CD4-positive, alpha-beta T cell treated with Interleukin-10 for 1 hour (primary cell): ENCODE measurements around the gene SNRK.

Source experiments
- DNase-seq: peaks from one replicate; pipeline ENCODE4 v3.0.0-alpha.2; 2020

The SNRK gene

DNA sequence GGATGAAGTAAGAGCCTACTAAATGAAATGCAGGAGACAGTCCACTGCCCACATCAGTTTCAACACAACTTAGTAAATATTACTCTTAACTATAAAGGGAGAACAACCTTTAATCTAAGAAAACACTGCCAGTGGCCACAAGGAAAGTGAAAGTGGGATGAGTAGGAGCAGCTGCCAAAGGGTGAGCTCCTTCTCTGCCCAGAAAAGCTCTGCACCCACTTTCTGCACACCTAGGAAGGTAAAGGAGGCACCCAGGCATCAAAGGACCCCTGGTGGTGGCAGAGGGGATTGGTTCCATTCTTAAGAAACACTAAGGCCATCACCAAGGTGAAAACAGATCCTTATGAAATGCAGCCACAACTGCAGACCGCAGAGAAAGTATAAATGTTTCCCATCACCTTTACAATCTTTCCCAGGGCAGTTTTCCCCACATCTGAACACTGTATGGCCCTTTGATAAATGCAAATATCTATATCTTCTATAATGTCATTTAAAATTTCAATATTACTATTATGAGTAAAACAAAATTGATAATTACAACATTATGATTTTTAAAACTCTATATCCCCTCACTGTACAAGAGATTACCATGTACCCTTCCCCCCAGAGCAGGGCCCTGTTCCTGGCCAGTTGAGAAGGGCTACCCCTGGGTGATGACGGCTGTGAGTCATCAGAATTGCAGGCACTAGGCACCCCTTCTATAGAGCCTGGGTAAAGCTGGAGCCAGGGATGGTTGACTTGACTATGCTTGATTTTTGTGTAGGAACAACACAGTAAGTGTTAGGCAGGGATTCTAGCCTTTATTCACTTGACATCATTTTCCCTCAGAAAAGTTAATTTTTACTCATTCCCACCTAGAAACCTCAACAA lies 92.0 kb downstream of the SNRK start:
- DNase-seq: peak; percentile 79

DNA sequence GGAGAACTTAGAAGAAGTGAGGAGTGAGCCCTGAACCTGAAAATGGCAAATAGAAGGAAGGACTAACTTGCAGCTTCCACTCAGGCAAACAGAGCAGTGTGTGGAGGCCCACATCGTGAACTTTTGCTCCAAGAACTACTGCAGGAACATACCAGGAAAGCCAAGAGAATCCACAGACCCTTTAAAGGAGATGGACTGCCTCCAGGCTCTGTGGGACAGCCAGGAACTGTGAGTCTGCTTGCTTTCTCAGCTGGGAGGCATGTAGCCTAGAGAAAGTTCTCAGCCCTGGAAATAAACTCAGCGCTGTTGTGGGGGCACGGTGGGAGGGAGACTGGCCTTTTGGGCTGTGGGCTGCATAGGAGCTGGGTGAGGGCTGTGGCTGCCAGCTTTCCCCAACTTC lies 93.0 kb downstream of the SNRK start:
- DNase-seq: no peak

DNA sequence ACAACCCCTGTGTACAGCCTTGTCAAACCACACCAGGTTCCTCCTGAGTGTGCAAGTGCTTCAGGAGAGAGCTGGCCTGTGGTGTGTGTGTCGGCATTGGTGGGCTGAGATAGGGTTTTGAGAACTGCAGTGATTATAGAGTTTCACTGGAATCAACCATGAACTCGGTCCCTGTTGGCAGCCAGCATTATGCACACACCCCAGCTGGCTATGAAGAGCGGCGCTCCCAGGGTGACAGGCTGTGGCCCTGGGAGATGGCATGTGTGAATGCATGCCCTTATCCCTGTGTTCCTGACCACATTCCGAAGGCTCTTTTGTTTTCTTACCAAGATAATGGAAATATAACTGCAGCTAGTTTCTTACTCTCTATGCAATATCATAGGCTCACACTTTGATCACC lies 101.8 kb downstream of the SNRK start:
- DNase-seq: no peak

DNA sequence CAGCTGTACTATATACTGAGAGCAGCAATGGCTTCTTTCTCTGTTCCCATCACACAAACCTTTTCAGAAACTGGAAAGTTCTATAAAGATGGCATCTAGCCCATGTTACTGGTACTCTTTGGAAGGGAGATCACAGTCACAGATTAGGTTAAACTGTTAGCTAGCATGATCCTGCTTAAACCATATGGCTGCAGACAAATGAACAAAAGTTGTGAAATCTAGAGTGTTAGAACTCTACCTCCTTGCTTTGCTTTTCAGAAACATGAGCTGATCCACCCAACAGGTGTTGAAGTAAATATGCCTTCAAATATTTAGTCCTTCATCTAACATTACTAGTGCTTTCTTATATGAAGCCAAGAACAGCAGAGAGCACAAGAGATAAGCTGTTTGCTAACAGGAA lies 102.6 kb downstream of the SNRK start:
- DNase-seq: no peak

- peak; percentile 86 for DNase-seq
Observed at GRCh38 chr3:43389388-43390254, 103.3 kb downstream of the SNRK start.

DNA sequence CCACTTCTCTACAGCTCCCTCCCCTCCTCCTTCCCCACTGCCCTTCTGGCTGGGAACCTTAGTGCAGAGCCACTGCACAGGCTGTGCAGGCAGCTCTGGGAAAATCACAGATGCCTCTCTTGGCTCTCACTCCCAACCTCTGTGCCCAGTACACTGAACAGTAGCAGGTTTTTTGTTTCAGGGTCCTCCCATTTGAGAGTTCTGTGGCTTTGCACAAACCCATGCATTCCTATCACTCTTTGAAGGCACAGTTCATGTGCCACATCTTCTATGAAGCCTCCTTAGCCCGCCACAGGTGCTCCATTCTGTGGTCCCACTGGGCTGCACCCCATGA lies 103.9 kb downstream of the SNRK start:
- DNase-seq: no peak

DNA sequence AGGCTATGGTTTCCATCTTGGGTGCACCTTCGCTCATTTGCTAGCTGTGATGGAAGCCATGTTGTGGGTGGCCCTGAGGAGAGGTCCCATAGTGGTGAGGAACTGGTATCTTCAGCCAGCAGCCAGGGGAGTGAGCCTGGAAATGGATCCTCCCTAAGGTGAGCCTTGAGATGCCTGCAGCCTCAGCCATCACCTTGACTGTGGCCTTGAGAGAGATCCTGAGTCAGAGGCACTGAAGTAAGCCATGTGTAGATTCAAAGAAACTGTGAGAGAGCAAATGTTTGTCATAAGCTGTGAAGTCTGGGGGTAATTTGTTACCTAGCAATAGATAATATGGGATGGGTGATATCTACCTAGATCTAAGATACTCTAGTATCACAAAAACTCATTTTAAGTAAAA lies 105.3 kb downstream of the SNRK start:
- no peak for DNase-seq

DNA sequence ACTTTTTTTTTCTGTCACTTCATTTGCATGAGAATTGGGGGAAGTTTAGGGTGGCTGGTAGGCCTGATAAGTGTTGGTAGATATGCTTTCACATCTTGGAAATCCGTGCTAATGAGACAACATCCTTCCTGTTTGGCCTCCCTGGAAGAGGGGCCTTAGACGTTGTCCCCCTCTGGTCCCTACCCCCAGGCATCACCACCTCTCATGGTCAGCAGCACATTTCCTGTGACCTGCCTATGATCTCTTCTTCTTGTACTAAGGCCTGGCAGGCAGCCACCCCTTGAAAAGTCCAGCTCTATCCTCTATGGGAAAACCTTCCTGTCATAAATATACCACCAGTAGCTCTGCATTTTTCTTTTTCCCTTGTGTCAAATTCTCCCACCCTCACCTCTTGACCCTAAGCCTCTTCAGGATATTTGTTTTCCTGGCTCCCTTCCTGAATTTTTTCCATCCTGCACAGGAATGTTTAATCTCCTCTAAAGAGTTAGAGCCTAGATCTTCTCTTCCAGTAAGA lies 107.8 kb downstream of the SNRK start:
- no peak for DNase-seq

DNA sequence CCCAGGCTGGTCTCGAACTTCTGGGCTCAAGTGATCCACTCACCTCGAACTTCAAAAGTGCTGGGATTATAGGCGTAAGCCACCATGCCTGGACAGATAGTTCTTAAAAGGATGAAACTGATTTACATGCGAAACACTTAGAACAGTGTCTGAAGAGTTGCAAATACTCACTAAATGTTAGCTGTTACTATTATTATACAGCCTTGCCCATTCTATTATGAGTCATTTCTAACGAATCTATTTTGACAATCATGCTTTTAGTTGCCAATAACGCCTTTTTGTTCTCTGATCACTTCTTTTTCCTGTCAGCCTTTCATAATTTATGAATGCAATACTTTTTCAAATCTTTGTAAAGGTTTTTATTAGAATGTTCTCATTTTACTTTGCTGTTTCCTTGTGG lies 112.7 kb downstream of the SNRK start:
- DNase-seq: no peak

GRCh38 chr3:43400167-43400566 lies 113.8 kb downstream of the SNRK start:
- no peak for DNase-seq
